HepG2 (cell line): ENCODE results near the gene FOXA3. TPM values are rescaled to one million over a fixed set of nuclear protein-coding genes. Genes with fewer than 3 reads are reported as not detected.
A peak's percentile ranks its signal among the peaks of the same experiment; 100 is the strongest.

Experiments used
- ESRRA ChIP-seq: sonication (generic); formaldehyde crosslinking; IDR thresholded peaks from 2 replicates; pipeline ENCODE4 v1.5.1; 2020; ENCODE audit warnings: mild to moderate bottlenecking, low read depth, missing genetic modification reagents
- JDP2 ChIP-seq: sonication (generic); formaldehyde crosslinking; IDR thresholded peaks from 2 replicates; pipeline ENCODE4 v1.8.1; 2022; ENCODE audit warnings: missing genetic modification reagents, borderline replicate concordance
- PATZ1 ChIP-seq: sonication (generic); formaldehyde crosslinking; IDR thresholded peaks from 2 replicates; pipeline ENCODE4 v1.4.0; 2020; ENCODE audit warnings: missing genetic modification reagents
- PCBP1 ChIP-seq: fragments of 200-400 bp; formaldehyde crosslinking; IDR thresholded peaks from 2 replicates; pipeline ENCODE4 v1.6.1; 2017; ENCODE audit warnings: mild to moderate bottlenecking, low read depth, low read length, borderline replicate concordance
- PRPF4 ChIP-seq: fragments of 200-400 bp; formaldehyde crosslinking; IDR thresholded peaks from 2 replicates; pipeline ENCODE4 v1.6.1; 2016; ENCODE audit warnings: low read length, low read depth; ENCODE audit not compliant: poor library complexity, severe bottlenecking
- SNAPC2 ChIP-seq: sonication (generic); formaldehyde crosslinking; IDR thresholded peaks from 2 replicates; pipeline ENCODE4 v1.8.1; 2022; ENCODE audit warnings: mild to moderate bottlenecking, missing genetic modification reagents
- ZBTB25 ChIP-seq: IDR thresholded peaks from 2 replicates; pipeline ENCODE4 v1.6.1; 2018; ENCODE audit warnings: missing genetic modification reagents
- ZBTB43 ChIP-seq: sonication (generic); formaldehyde crosslinking; conservative IDR thresholded peaks from 2 replicates; pipeline ENCODE4 v1.4.0; 2020; ENCODE audit warnings: missing genetic modification reagents
- ZBTB46 ChIP-seq: sonication (generic); formaldehyde crosslinking; IDR thresholded peaks from 2 replicates; pipeline ENCODE4 v1.4.0; 2020; ENCODE audit warnings: mild to moderate bottlenecking, missing genetic modification reagents, borderline replicate concordance
- ZNF121 ChIP-seq: sonication (generic); formaldehyde crosslinking; IDR thresholded peaks from 2 replicates; pipeline ENCODE4 v1.5.0; 2020; ENCODE audit warnings: mild to moderate bottlenecking, missing genetic modification reagents
- ZNF746 ChIP-seq: sonication (generic); formaldehyde crosslinking; IDR thresholded peaks from 2 replicates; pipeline ENCODE4 v1.8.0; 2022; ENCODE audit warnings: mild to moderate bottlenecking, missing genetic modification reagents
- polyA plus RNA-seq, 8 experiments: library from polyadenylated mRNA; depleted of rRNA in 3 of 8; stranded (reverse) in 7 of 8; unstranded in 1 of 8; fragments of >200 nt; fragmentation: Illumina TruSeq in 4 of 8; extraction: Trizol in 4 of 8; gene quantifications; 2 replicates each; pipeline versions ENCODE4 v1.2.1 to v1.2.3, GENCODE V29; 2011 to 2016; ENCODE audit warnings: low read depth in 4 of 8, missing spikeins in 1 of 8, mixed read lengths in 1 of 8; ENCODE audit not compliant: insufficient read depth in 1 of 8
- total RNA-seq, 5 experiments: library from RNA; depleted of rRNA; stranded (reverse); fragments of >200 nt; fragmentation: Illumina TruSeq; extraction: Trizol; gene quantifications; 2 replicates each; pipeline ENCODE4 v1.2.3, GENCODE V29; 2016; ENCODE audit warnings: low read depth in 1 of 5
- TF ChIP-seq, protein P1 (sequence below): sonication (generic); formaldehyde crosslinking; IDR thresholded peaks from 2 replicates; pipeline ENCODE4 v1.4.0; 2020; ENCODE audit warnings: missing genetic modification reagents, borderline replicate concordance
- TF ChIP-seq, protein P2 (sequence below): sonication (generic); formaldehyde crosslinking; IDR thresholded peaks from 2 replicates; pipeline ENCODE4 v1.5.0; 2020; ENCODE audit warnings: mild to moderate bottlenecking, missing genetic modification reagents, borderline replicate concordance
- TF ChIP-seq, protein P3 (sequence below): IDR thresholded peaks from 2 replicates; pipeline ENCODE4 v1.4.0; 2020; ENCODE audit warnings: mild to moderate bottlenecking, missing genetic modification reagents

FOXA3 gene
- total and polyA plus RNA-seq, 2 of the 13 experiments (the other 11 are each of a cell fraction or from before 2014, with no cell fraction given), result 29.8 to 47.6 TPM

GRCh38 chr19:45911291-45911690, 47.2 kb downstream of the FOXA3 start (continued):
- TF ChIP-seq, protein P1, sequence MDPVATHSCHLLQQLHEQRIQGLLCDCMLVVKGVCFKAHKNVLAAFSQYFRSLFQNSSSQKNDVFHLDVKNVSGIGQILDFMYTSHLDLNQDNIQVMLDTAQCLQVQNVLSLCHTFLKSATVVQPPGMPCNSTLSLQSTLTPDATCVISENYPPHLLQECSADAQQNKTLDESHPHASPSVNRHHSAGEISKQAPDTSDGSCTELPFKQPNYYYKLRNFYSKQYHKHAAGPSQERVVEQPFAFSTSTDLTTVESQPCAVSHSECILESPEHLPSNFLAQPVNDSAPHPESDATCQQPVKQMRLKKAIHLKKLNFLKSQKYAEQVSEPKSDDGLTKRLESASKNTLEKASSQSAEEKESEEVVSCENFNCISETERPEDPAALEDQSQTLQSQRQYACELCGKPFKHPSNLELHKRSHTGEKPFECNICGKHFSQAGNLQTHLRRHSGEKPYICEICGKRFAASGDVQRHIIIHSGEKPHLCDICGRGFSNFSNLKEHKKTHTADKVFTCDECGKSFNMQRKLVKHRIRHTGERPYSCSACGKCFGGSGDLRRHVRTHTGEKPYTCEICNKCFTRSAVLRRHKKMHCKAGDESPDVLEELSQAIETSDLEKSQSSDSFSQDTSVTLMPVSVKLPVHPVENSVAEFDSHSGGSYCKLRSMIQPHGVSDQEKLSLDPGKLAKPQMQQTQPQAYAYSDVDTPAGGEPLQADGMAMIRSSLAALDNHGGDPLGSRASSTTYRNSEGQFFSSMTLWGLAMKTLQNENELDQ (CRISPR knock-in tag), result no peak
- no peak for TF ChIP-seq ZBTB43
- no peak for TF ChIP-seq SNAPC2 (CRISPR knock-in tag)
- TF ChIP-seq, protein P2, sequence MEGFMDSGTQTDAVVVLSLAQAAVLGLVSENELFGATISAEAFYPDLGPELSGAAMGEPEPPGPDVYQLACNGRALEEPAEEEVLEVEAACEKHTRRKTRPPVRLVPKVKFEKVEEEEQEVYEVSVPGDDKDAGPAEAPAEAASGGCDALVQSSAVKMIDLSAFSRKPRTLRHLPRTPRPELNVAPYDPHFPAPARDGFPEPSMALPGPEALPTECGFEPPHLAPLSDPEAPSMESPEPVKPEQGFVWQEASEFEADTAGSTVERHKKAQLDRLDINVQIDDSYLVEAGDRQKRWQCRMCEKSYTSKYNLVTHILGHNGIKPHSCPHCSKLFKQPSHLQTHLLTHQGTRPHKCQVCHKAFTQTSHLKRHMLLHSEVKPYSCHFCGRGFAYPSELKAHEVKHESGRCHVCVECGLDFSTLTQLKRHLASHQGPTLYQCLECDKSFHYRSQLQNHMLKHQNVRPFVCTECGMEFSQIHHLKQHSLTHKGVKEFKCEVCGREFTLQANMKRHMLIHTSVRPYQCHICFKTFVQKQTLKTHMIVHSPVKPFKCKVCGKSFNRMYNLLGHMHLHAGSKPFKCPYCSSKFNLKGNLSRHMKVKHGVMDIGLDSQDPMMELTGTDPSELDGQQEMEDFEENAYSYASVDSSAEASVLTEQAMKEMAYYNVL (CRISPR knock-in tag), result 0 out of 2 replicates have a peak, but pooled peaks have one; percentile 24
- no peak for TF ChIP-seq ZBTB25 (CRISPR knock-in tag)
- TF ChIP-seq PCBP1, result no peak
- TF ChIP-seq JDP2 (CRISPR knock-in tag), result no peak
- TF ChIP-seq, protein P3, sequence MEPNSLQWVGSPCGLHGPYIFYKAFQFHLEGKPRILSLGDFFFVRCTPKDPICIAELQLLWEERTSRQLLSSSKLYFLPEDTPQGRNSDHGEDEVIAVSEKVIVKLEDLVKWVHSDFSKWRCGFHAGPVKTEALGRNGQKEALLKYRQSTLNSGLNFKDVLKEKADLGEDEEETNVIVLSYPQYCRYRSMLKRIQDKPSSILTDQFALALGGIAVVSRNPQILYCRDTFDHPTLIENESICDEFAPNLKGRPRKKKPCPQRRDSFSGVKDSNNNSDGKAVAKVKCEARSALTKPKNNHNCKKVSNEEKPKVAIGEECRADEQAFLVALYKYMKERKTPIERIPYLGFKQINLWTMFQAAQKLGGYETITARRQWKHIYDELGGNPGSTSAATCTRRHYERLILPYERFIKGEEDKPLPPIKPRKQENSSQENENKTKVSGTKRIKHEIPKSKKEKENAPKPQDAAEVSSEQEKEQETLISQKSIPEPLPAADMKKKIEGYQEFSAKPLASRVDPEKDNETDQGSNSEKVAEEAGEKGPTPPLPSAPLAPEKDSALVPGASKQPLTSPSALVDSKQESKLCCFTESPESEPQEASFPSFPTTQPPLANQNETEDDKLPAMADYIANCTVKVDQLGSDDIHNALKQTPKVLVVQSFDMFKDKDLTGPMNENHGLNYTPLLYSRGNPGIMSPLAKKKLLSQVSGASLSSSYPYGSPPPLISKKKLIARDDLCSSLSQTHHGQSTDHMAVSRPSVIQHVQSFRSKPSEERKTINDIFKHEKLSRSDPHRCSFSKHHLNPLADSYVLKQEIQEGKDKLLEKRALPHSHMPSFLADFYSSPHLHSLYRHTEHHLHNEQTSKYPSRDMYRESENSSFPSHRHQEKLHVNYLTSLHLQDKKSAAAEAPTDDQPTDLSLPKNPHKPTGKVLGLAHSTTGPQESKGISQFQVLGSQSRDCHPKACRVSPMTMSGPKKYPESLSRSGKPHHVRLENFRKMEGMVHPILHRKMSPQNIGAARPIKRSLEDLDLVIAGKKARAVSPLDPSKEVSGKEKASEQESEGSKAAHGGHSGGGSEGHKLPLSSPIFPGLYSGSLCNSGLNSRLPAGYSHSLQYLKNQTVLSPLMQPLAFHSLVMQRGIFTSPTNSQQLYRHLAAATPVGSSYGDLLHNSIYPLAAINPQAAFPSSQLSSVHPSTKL (CRISPR knock-in tag), result no peak
- no peak for TF ChIP-seq ZNF121 (CRISPR knock-in tag)
- TF ChIP-seq PATZ1 (CRISPR knock-in tag), result peak; percentile 32; the same call in 1 of the 2 replicates
- TF ChIP-seq ESRRA (CRISPR knock-in tag), result no peak
- no peak for TF ChIP-seq ZNF746 (CRISPR knock-in tag)
- no peak for TF ChIP-seq ZBTB46 (CRISPR knock-in tag)
- TF ChIP-seq PRPF4, result no peak
